Measurements from ENCODE around the gene DRAXIN. TPM values are rescaled to one million over a fixed set of nuclear protein-coding genes. Genes with fewer than 3 reads are reported as not detected.

DRAXIN gene
- polyA plus RNA-seq, 1 of the 3 experiments (the other 2 are of a cell fraction): 0.97 TPM

DNA sequence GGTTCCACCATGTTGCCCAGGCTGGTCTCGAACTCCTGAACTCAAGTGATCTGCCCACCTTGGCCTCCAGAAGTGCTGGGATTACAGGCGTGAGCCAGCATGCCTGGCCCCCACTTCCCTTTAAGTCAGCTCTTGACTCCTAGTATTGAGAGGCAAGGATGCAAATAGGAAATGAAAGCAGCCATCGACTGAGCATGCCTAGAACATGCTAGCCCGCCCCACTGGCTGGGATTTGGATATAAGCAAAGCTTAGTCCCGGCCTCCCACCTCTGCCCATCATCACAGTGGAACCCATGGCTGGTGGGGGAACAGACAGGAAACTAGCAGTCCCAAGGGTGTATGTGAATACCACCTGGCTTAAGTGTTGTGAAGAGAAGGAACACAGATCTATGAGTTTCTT lies 80.9 kb downstream of the DRAXIN start (continued):
- no peak for TF ChIP-seq CTCF (IDR thresholded peaks at IDR 0.05)
- TF ChIP-seq, protein P1, sequence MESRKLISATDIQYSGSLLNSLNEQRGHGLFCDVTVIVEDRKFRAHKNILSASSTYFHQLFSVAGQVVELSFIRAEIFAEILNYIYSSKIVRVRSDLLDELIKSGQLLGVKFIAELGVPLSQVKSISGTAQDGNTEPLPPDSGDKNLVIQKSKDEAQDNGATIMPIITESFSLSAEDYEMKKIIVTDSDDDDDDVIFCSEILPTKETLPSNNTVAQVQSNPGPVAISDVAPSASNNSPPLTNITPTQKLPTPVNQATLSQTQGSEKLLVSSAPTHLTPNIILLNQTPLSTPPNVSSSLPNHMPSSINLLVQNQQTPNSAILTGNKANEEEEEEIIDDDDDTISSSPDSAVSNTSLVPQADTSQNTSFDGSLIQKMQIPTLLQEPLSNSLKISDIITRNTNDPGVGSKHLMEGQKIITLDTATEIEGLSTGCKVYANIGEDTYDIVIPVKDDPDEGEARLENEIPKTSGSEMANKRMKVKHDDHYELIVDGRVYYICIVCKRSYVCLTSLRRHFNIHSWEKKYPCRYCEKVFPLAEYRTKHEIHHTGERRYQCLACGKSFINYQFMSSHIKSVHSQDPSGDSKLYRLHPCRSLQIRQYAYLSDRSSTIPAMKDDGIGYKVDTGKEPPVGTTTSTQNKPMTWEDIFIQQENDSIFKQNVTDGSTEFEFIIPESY (IDR thresholded peaks at IDR 0.05; ENCODE audit: borderline replicate concordance, low read depth): no peak
- TF ChIP-seq NFIC (IDR thresholded peaks at IDR 0.05; ENCODE audit: borderline replicate concordance): no peak
- TF ChIP-seq TEAD4 (IDR thresholded peaks at IDR 0.05; ENCODE audit: borderline replicate concordance, insufficient read depth): no peak
- TF ChIP-seq, protein P2, sequence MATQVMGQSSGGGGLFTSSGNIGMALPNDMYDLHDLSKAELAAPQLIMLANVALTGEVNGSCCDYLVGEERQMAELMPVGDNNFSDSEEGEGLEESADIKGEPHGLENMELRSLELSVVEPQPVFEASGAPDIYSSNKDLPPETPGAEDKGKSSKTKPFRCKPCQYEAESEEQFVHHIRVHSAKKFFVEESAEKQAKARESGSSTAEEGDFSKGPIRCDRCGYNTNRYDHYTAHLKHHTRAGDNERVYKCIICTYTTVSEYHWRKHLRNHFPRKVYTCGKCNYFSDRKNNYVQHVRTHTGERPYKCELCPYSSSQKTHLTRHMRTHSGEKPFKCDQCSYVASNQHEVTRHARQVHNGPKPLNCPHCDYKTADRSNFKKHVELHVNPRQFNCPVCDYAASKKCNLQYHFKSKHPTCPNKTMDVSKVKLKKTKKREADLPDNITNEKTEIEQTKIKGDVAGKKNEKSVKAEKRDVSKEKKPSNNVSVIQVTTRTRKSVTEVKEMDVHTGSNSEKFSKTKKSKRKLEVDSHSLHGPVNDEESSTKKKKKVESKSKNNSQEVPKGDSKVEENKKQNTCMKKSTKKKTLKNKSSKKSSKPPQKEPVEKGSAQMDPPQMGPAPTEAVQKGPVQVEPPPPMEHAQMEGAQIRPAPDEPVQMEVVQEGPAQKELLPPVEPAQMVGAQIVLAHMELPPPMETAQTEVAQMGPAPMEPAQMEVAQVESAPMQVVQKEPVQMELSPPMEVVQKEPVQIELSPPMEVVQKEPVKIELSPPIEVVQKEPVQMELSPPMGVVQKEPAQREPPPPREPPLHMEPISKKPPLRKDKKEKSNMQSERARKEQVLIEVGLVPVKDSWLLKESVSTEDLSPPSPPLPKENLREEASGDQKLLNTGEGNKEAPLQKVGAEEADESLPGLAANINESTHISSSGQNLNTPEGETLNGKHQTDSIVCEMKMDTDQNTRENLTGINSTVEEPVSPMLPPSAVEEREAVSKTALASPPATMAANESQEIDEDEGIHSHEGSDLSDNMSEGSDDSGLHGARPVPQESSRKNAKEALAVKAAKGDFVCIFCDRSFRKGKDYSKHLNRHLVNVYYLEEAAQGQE (IDR thresholded peaks at IDR 0.05; ENCODE audit: low read depth, low read length): no peak
- TF ChIP-seq GATA2 (CRISPR knock-in tag; IDR thresholded peaks at IDR 0.05): no peak
- TF ChIP-seq RFX5 (IDR thresholded peaks at IDR 0.05; ENCODE audit: low read length): no peak
- TF ChIP-seq, protein P3, sequence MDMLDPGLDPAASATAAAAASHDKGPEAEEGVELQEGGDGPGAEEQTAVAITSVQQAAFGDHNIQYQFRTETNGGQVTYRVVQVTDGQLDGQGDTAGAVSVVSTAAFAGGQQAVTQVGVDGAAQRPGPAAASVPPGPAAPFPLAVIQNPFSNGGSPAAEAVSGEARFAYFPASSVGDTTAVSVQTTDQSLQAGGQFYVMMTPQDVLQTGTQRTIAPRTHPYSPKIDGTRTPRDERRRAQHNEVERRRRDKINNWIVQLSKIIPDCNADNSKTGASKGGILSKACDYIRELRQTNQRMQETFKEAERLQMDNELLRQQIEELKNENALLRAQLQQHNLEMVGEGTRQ (IDR thresholded peaks at IDR 0.05; ENCODE audit: borderline replicate concordance, low read depth, low read length): no peak

- Histone ChIP-seq H3K9me3 (no peaks in the 10 kb centered on the region), H3K79me2 (ENCODE audit: insufficient read depth) (no peaks in the 10 kb centered on the region), H3K4me3 (ENCODE audit: low read depth in 2 of 2, low read length in 1 of 2) (no peak overlapping the region), H3K4me1 (ENCODE audit: control insufficient read depth in 1 of 2, insufficient read depth in 2 of 2, low read depth in 1 of 2, low read length in 1 of 2) (no peaks in the 10 kb centered on the region), H3F3A (replicated peaks; ENCODE audit: insufficient read depth) (no peaks in the 10 kb centered on the region), H3K4me2 (no peak overlapping the region), H3K27me3 (ENCODE audit: insufficient read depth) (no peaks in the 10 kb centered on the region), H2AFZ (ENCODE audit: low read depth) (no peak overlapping the region), H4K20me1 (ENCODE audit: insufficient read depth) (no peaks in the 10 kb centered on the region), H3K27ac (ENCODE audit: low read depth in 2 of 2, low read length in 1 of 2) (no peak overlapping the region), H3K9ac (no peak overlapping the region), H3K36me3 (replicated peaks in 1 of 2; ENCODE audit: control insufficient read depth in 1 of 2, insufficient read depth in 2 of 2, low read length in 1 of 2) (no peaks in the 10 kb centered on the region), H3K9me2 (no peaks in the 10 kb centered on the region)
- ChIA-PET CTCF (interaction anchor here (3.9 kb wide), 1 partner anchor 11 kb away, joined by 21 read pairs; no protein-coding TSS in a partner anchor), POLR2A (no interaction called here)
- no peak for DNase-seq
- WGBS (ENCODE audit: low lambda C conversion rate): 75% methylated on average over 8 of the region's 9 CpGs
- no peak for TF ChIP-seq IRF3 (IDR thresholded peaks at IDR 0.05; ENCODE audit: low read depth, low read length)
- no peak for TF ChIP-seq MXI1 (IDR thresholded peaks at IDR 0.05; ENCODE audit: low read depth, low read length)
- no peak for TF ChIP-seq TAF1 (IDR thresholded peaks at IDR 0.05; ENCODE audit: borderline replicate concordance, low read depth, low read length)
- TF ChIP-seq, protein P1 (IDR thresholded peaks at IDR 0.05; ENCODE audit: borderline replicate concordance, low read depth): no peak
- no peak for TF ChIP-seq CHD2 (IDR thresholded peaks at IDR 0.05; ENCODE audit: low read length, partially characterized antibody)
- TF ChIP-seq RXRA (IDR thresholded peaks at IDR 0.05; ENCODE audit: borderline replicate concordance, low read depth): no peak
- no peak for TF ChIP-seq YY1 (IDR thresholded peaks at IDR 0.05; ENCODE audit: low read depth)
- no peak for TF ChIP-seq TEAD4 (IDR thresholded peaks at IDR 0.05; ENCODE audit: borderline replicate concordance, insufficient read depth)
Observed at GRCh38 chr1:11774753-11775152, 83.2 kb downstream of the DRAXIN start.

Measured in SK-N-SH (cell line).